ENCODE measurements around the gene MCOLN2. TPM values are rescaled to one million over a fixed set of nuclear protein-coding genes. Genes with fewer than 3 reads are reported as not detected.

Gene MCOLN2
- total RNA-seq, 1 donor from 2014 or later, result 0.29 TPM

GRCh38 chr1:84936116-84936810, 60.6 kb downstream of the MCOLN2 start:
- peaks cover 14% of the 10 kb centered on the region for H3K27me3 Mint-ChIP-seq
- TF ChIP-seq CTCF (IDR thresholded peaks at IDR 0.05; ENCODE audit: unreplicated experiment), result peak; percentile 91

GRCh38 chr1:84933011-84933611, 63.8 kb downstream of the MCOLN2 start:
- H3K9me3 Mint-ChIP-seq (ENCODE audit: low read depth), result no peaks in the 10 kb centered on the region
- no peaks in the 10 kb centered on the region for H3K36me3 Mint-ChIP-seq (ENCODE audit: insufficient read depth)
- no peak for TF ChIP-seq CTCF (IDR thresholded peaks at IDR 0.05; ENCODE audit: unreplicated experiment)
- no peak overlapping the region for H3K4me3 Mint-ChIP-seq (ENCODE audit: low read depth)
- peaks cover 6% of the 10 kb centered on the region for H3K4me1 Mint-ChIP-seq (ENCODE audit: low read depth)
- DNase-seq (ENCODE audit: low spot score, unreplicated experiment), result no peak
- H3K27me3 Mint-ChIP-seq, result peaks cover 3% of the 10 kb centered on the region
- H3K27ac Mint-ChIP-seq, result no peak overlapping the region

More at GRCh38 chr1:84936116-84936810, 60.6 kb downstream of the MCOLN2 start:
- no peaks in the 10 kb centered on the region for H3K4me1 Mint-ChIP-seq (ENCODE audit: low read depth)
- no peaks in the 10 kb centered on the region for H3K9me3 Mint-ChIP-seq (ENCODE audit: low read depth)
- no peak overlapping the region for H3K4me3 Mint-ChIP-seq (ENCODE audit: low read depth)
- DNase-seq (ENCODE audit: low spot score, unreplicated experiment), result no peak
- no peak overlapping the region for H3K27ac Mint-ChIP-seq
- H3K36me3 Mint-ChIP-seq (ENCODE audit: insufficient read depth), result no peaks in the 10 kb centered on the region

GRCh38 chr1:84930831-84931230, 66.1 kb downstream of the MCOLN2 start:
- no peaks in the 10 kb centered on the region for H3K9me3 Mint-ChIP-seq (ENCODE audit: low read depth)
- H3K4me3 Mint-ChIP-seq (ENCODE audit: low read depth), result no peak overlapping the region
- no peak for DNase-seq (ENCODE audit: low spot score, unreplicated experiment)
- TF ChIP-seq CTCF (IDR thresholded peaks at IDR 0.05; ENCODE audit: unreplicated experiment), result no peak
- no peak overlapping the region for H3K27ac Mint-ChIP-seq
- H3K36me3 Mint-ChIP-seq (ENCODE audit: insufficient read depth), result no peaks in the 10 kb centered on the region
- H3K27me3 Mint-ChIP-seq, result peaks cover 3% of the 10 kb centered on the region
- H3K4me1 Mint-ChIP-seq (ENCODE audit: low read depth), result peaks cover 6% of the 10 kb centered on the region

- Mint-ChIP-seq H3K27me3 (peaks cover 3% of the 10 kb centered on the region), H3K36me3 (ENCODE audit: insufficient read depth) (no peaks in the 10 kb centered on the region), H3K27ac (no peak overlapping the region), H3K4me1 (ENCODE audit: low read depth) (peaks cover 6% of the 10 kb centered on the region), H3K9me3 (ENCODE audit: low read depth) (no peaks in the 10 kb centered on the region), H3K4me3 (ENCODE audit: low read depth) (no peak overlapping the region)
- no peak for TF ChIP-seq CTCF (IDR thresholded peaks at IDR 0.05; ENCODE audit: unreplicated experiment)
- DNase-seq (ENCODE audit: low spot score, unreplicated experiment), result no peak
Observed at GRCh38 chr1:84930329-84930728, 66.6 kb downstream of the MCOLN2 start.

GRCh38 chr1:84929581-84929980, 67.3 kb downstream of the MCOLN2 start:
- DNase-seq (ENCODE audit: low spot score, unreplicated experiment), result no peak
- Mint-ChIP-seq H3K9me3 (ENCODE audit: low read depth) (no peaks in the 10 kb centered on the region), H3K4me1 (ENCODE audit: low read depth) (peaks cover 6% of the 10 kb centered on the region), H3K27ac (no peak overlapping the region), H3K36me3 (ENCODE audit: insufficient read depth) (no peaks in the 10 kb centered on the region), H3K4me3 (ENCODE audit: low read depth) (no peak overlapping the region), H3K27me3 (peaks cover 3% of the 10 kb centered on the region)
- no peak for TF ChIP-seq CTCF (IDR thresholded peaks at IDR 0.05; ENCODE audit: unreplicated experiment)

All from progenitor cell of endocrine pancreas (in vitro differentiated cells).